ENCODE data around the gene TAS2R60. TPM values are rescaled to one million over a fixed set of nuclear protein-coding genes. Genes with fewer than 3 reads are reported as not detected.
"Not testable (repeated sequence)": the region's sequence is repeated elsewhere in the genome, so short reads cannot be mapped to it uniquely, and the experiment has no call there.

Gene TAS2R60
- total and polyA plus RNA-seq, 2 of the 4 experiments (the other 2 are of a cell fraction) = not detected

- H3K27ac ChIP-seq (ENCODE audit: insufficient read depth, low read length) = not testable (repeated sequence)
- peak overlapping the region; percentile 56; the same call in 1 of the 2 replicates for H3K4me2 ChIP-seq (ENCODE audit: low read depth, low read length)
- CTCF ChIA-PET = interaction anchor here (1.2 to 3.7 kb wide), 3 partner anchors 10 to 175 kb away, joined by 3 to 24 read pairs (median 9); no protein-coding TSS in a partner anchor
These were observed 28.0 kb upstream of the TAS2R60 start for GRCh38 chr7:143415209-143415608.

More at GRCh38 chr7:143415209-143415608, 28.0 kb upstream of the TAS2R60 start:
- H3K18ac ChIP-seq (ENCODE audit: low read depth, low read length); H3K9ac ChIP-seq (ENCODE audit: low read depth, low read length); BruUV-seq (replicated peaks); H2BK120ac ChIP-seq (ENCODE audit: low read depth, low read length); H3K4me1 ChIP-seq (ENCODE audit: control insufficient read depth, insufficient read depth, low read length); H4K91ac ChIP-seq (ENCODE audit: insufficient read depth, low read depth, low read length); H3K36me3 ChIP-seq (ENCODE audit: control insufficient read depth, insufficient read depth, low read length); in situ Hi-C loops (cut with MboI; ENCODE audit: low sequenced_read_pairs); H2AK9ac ChIP-seq (replicated peaks; ENCODE audit: low read depth, low read length, poor library complexity); H3K56ac ChIP-seq (ENCODE audit: extremely low read depth, insufficient read depth, low read length); H3K9me1 ChIP-seq (ENCODE audit: insufficient read depth, low read length); H3K4me3 ChIP-seq (ENCODE audit: insufficient read depth, low read depth, low read length); H3K4ac ChIP-seq (ENCODE audit: low read depth, low read length); H4K20me1 ChIP-seq (ENCODE audit: insufficient read depth, low read length); H4K5ac ChIP-seq (ENCODE audit: low read depth, low read length); H2BK5ac ChIP-seq (ENCODE audit: low read depth, low read length, poor library complexity, severe bottlenecking); ATAC-seq (ENCODE audit: low read depth); H2AK5ac ChIP-seq (ENCODE audit: low read depth, low read length); H3K79me1 ChIP-seq (ENCODE audit: low read depth in 1 of 2, low read length in 2 of 2); H3K23ac ChIP-seq (ENCODE audit: low read depth, low read length); H3K9me3 ChIP-seq (ENCODE audit: control insufficient read depth, insufficient read depth, low read length); H2AFZ ChIP-seq (replicated peaks; ENCODE audit: low read length, poor library complexity); dilution Hi-C loops (cut with HindIII; ENCODE audit: low sequenced_read_pairs, unreplicated experiment); DNase-seq; H2BK15ac ChIP-seq (ENCODE audit: low read depth, low read length); H2BK20ac ChIP-seq (ENCODE audit: low read depth, low read length); H3K27me3 ChIP-seq (ENCODE audit: control insufficient read depth, insufficient read depth, low read length); H4K8ac ChIP-seq (ENCODE audit: low read depth in 2 of 2, low read length in 2 of 2); H3K14ac ChIP-seq (replicated peaks; ENCODE audit: low read depth, low read length); POLR2A ChIA-PET (ENCODE audit: unreplicated experiment): not testable (repeated sequence)
- TF ChIP-seq CEBPB (IDR thresholded peaks at IDR 0.05; ENCODE audit: low read depth, low read length) = peak; percentile 33; the same call in 1 of the 2 replicates
- intact Hi-C loops (cut with micrococcal nuclease) = loop anchor here (5.0 kb wide), 1 partner anchor 408 kb away; no protein-coding TSS in a partner anchor
- no CpG with 5 or more reads among the region's 7 CpGs for WGBS, 2 experiments (ENCODE audit: extremely low coverage in 2 of 2, insufficient read length in 1 of 2)

Measured in IMR-90 (cell line).